Small intestine (tissue), 7 donors: ENCODE measurements around the gene MEGF11. TPM values are rescaled to one million over a fixed set of nuclear protein-coding genes. Genes with fewer than 3 reads are reported as not detected.

ENCODE experiments used
- DNase-seq, 2 donors: peaks; one replicate each; pipeline versions ENCODE4 v3.0.0 to v3.0.0-alpha.2; 2013
- FAIRE-seq: peaks from 2 replicates; lab custom pipeline; 2012; peaks lifted over from hg19 to GRCh38; lab: Jason Lieb, UNC
- H3K27ac ChIP-seq, 3 donors: one replicate each; pipeline ENCODE4 v1.5.1; 2013; ENCODE audit warnings: low read length in 2 of 3, mild to moderate bottlenecking in 2 of 3, control low read depth in 1 of 3, inconsistent platforms in 1 of 3, low read depth in 1 of 3, moderate library complexity in 1 of 3
- H3K27me3 ChIP-seq, 3 donors: one replicate each; pipeline ENCODE4 v1.6.1; 2013; ENCODE audit warnings: low read length in 3 of 3, inconsistent platforms in 1 of 3; ENCODE audit not compliant: control insufficient read depth in 3 of 3, insufficient read depth in 3 of 3
- H3K36me3 ChIP-seq, 3 donors: one replicate each; pipeline ENCODE4 v1.6.1; 2013; ENCODE audit warnings: low read length in 3 of 3, inconsistent platforms in 1 of 3, low read depth in 1 of 3, mild to moderate bottlenecking in 1 of 3, moderate library complexity in 1 of 3; ENCODE audit not compliant: control insufficient read depth in 3 of 3, insufficient read depth in 2 of 3
- H3K4me1 ChIP-seq, 3 donors: one replicate each; pipeline ENCODE4 v1.6.1; 2013; ENCODE audit warnings: low read length in 2 of 3, inconsistent platforms in 1 of 3, low read depth in 1 of 3, mild to moderate bottlenecking in 1 of 3, moderate library complexity in 1 of 3; ENCODE audit not compliant: control insufficient read depth in 3 of 3, insufficient read depth in 2 of 3
- H3K4me3 ChIP-seq, 3 donors: one replicate each; pipeline ENCODE4 v1.5.1; 2013; ENCODE audit warnings: low read length in 3 of 3, control low read depth in 1 of 3, inconsistent platforms in 1 of 3, low read depth in 1 of 3, mild to moderate bottlenecking in 1 of 3, moderate library complexity in 1 of 3
- H3K9me3 ChIP-seq, 2 donors: one replicate each; pipeline ENCODE4 v1.6.1; 2013; ENCODE audit warnings: low read depth in 1 of 2, low read length in 1 of 2; ENCODE audit not compliant: control insufficient read depth in 2 of 2, insufficient read depth in 1 of 2
- WGBS, 3 donors: extraction: QIAGEN DNeasy Blood & Tissue Kit; methylation state at CpG; one replicate each; pipeline ENCODE4 v1.1.7; 2013; 5-methylcytosine and 5-hydroxymethylcytosine counted together
- polyA plus RNA-seq, 4 donors: library from polyadenylated mRNA; stranded (reverse) in 3 of 4; unstranded in 1 of 4; fragments of 200-250 nt in 3 of 4; fragments of 120-200 nt in 1 of 4; gene quantifications; one replicate each; pipeline versions ENCODE4 v1.2.1 to v1.2.3, GENCODE V29; 2013
- donor health status: healthy with polysubstance abuse.
- donor health status: control.
- donor health status: control.
- donor health status: Bipolar disorder and iron deficiency.
- donor health status: healthy.

The MEGF11 gene
- polyA plus RNA-seq, 4 donors: 0.24 to 0.41 TPM; not detected in 2

- Histone ChIP-seq H3K4me3 (no peak overlapping the region), H3K36me3 (no peaks in the 10 kb centered on the region), H3K4me1 (no peaks in the 10 kb centered on the region), H3K27me3 (peaks cover 0 to 16% (median 3%) of the 10 kb centered on the region in 3 donors), H3K27ac (no peak overlapping the region), H3K9me3 (no peaks in the 10 kb centered on the region)
- no peak for DNase-seq
- no peak for FAIRE-seq
- 90 to 96% (median 94%) methylated on average over 3 of the region's 3 CpGs for WGBS, 3 donors
Measured at GRCh38 chr15:65956899-65957298, 296.7 kb downstream of the MEGF11 start.

- DNase-seq (peak in 1 of 2 donors; percentile 57), FAIRE-seq (no peak)
- Histone ChIP-seq H3K27ac (no peak overlapping the region), H3K4me3 (no peak overlapping the region), H3K27me3 (peaks cover 0 to 12% (median 3%) of the 10 kb centered on the region in 3 donors), H3K36me3 (no peaks in the 10 kb centered on the region), H3K9me3 (no peaks in the 10 kb centered on the region), H3K4me1 (no peaks in the 10 kb centered on the region)
- WGBS, 3 donors: 35 to 61% (median 41%) methylated on average over 2 of the region's 2 CpGs
Measured at GRCh38 chr15:65956307-65956706, 297.2 kb downstream of the MEGF11 start.

- Histone ChIP-seq H3K36me3 (no peaks in the 10 kb centered on the region), H3K4me1 (no peaks in the 10 kb centered on the region), H3K27me3 (peaks cover 0 to 5% (median 0%) of the 10 kb centered on the region in 3 donors), H3K4me3 (no peak overlapping the region), H3K27ac (no peak overlapping the region), H3K9me3 (no peaks in the 10 kb centered on the region)
- WGBS, 3 donors: 56 to 65% (median 61%) methylated on average over 4 of the region's 4 CpGs
- FAIRE-seq (no peak), DNase-seq (no peak)
Measured at GRCh38 chr15:65954289-65954741, 299.2 kb downstream of the MEGF11 start.

- Histone ChIP-seq H3K4me1 (no peaks in the 10 kb centered on the region), H3K9me3 (no peaks in the 10 kb centered on the region), H3K27ac (no peak overlapping the region), H3K36me3 (no peaks in the 10 kb centered on the region), H3K27me3 (peaks cover 0 to 5% (median 0%) of the 10 kb centered on the region in 3 donors), H3K4me3 (no peak overlapping the region)
- no peak for DNase-seq
- FAIRE-seq: no peak
- WGBS, 3 donors: 61 to 70% (median 63%) methylated on average over 7 of the region's 7 CpGs
Measured at GRCh38 chr15:65953622-65954021, 299.9 kb downstream of the MEGF11 start.

- H3K9me3 ChIP-seq: no peaks in the 10 kb centered on the region
- FAIRE-seq (no peak), DNase-seq (peak; percentile 19 to 63)
- no peak overlapping the region for H3K4me3 ChIP-seq
- H3K27ac ChIP-seq: no peak overlapping the region
- 39 to 45% (median 44%) methylated on average over 7 of the region's 7 CpGs for WGBS, 3 donors
- H3K4me1 ChIP-seq: no peaks in the 10 kb centered on the region
- H3K27me3 ChIP-seq: peaks cover 0 to 5% (median 0%) of the 10 kb centered on the region in 3 donors
- H3K36me3 ChIP-seq: no peaks in the 10 kb centered on the region
Measured at GRCh38 chr15:65952391-65953053, 301.0 kb downstream of the MEGF11 start.

- Histone ChIP-seq H3K4me1 (no peaks in the 10 kb centered on the region), H3K9me3 (no peaks in the 10 kb centered on the region), H3K36me3 (no peaks in the 10 kb centered on the region), H3K27ac (no peak overlapping the region), H3K27me3 (no peaks in the 10 kb centered on the region), H3K4me3 (no peak overlapping the region)
- FAIRE-seq (no peak), DNase-seq (no peak)
- WGBS, 3 donors: 83 to 89% (median 84%) methylated on average over 2 of the region's 2 CpGs
Measured at GRCh38 chr15:65951007-65951406, 302.5 kb downstream of the MEGF11 start.

- FAIRE-seq (no peak), DNase-seq (no peak)
- Histone ChIP-seq H3K27me3 (no peaks in the 10 kb centered on the region), H3K27ac (no peak overlapping the region), H3K4me1 (no peaks in the 10 kb centered on the region), H3K36me3 (no peaks in the 10 kb centered on the region), H3K9me3 (no peaks in the 10 kb centered on the region), H3K4me3 (no peak overlapping the region)
- 63 to 85% (median 81%) methylated on average over 6 of the region's 6 CpGs for WGBS, 3 donors
Measured at GRCh38 chr15:65949491-65949890, 304.1 kb downstream of the MEGF11 start.

GRCh38 chr15:65949011-65949410 lies 304.5 kb downstream of the MEGF11 start:
- no peaks in the 10 kb centered on the region for H3K9me3 ChIP-seq
- H3K27ac ChIP-seq: no peak overlapping the region
- DNase-seq (no peak), FAIRE-seq (no peak)
- H3K4me1 ChIP-seq: no peaks in the 10 kb centered on the region
- WGBS, 3 donors: 85 to 91% (median 90%) methylated on average over 6 of the region's 6 CpGs
- no peak overlapping the region for H3K4me3 ChIP-seq
- H3K27me3 ChIP-seq: no peaks in the 10 kb centered on the region
- no peaks in the 10 kb centered on the region for H3K36me3 ChIP-seq

- no peak overlapping the region for H3K4me3 ChIP-seq
- no peaks in the 10 kb centered on the region for H3K27me3 ChIP-seq
- FAIRE-seq (no peak), DNase-seq (peak; percentile 32 to 35)
- WGBS, 3 donors: 29 to 63% (median 56%) methylated on average over 8 of the region's 8 CpGs
- H3K9me3 ChIP-seq: no peaks in the 10 kb centered on the region
- no peaks in the 10 kb centered on the region for H3K36me3 ChIP-seq
- no peak overlapping the region for H3K27ac ChIP-seq
- no peaks in the 10 kb centered on the region for H3K4me1 ChIP-seq
Measured at GRCh38 chr15:65948383-65948782, 305.2 kb downstream of the MEGF11 start.
